ENCODE data around the gene NAALAD2. TPM values are rescaled to one million over a fixed set of nuclear protein-coding genes. Genes with fewer than 3 reads are reported as not detected.
A peak's percentile ranks its signal among the peaks of the same experiment; 100 is the strongest.
"Not testable (repeated sequence)": the region's sequence is repeated elsewhere in the genome, so short reads cannot be mapped to it uniquely, and the experiment has no call there.

NAALAD2 gene
- total and polyA plus RNA-seq, 5 donors from 2014 or later: 0.06 to 0.08 TPM; not detected in 3

- peaks cover 4% of the 10 kb centered on the region for H3K27me3 Mint-ChIP-seq
Measured at GRCh38 chr11:90124371-90124770, 10.1 kb upstream of the NAALAD2 start.

GRCh38 chr11:90124946-90125345 is 9.5 kb upstream of the NAALAD2 start:
- Mint-ChIP-seq H3K4me3 (no peak overlapping the region), H3K9me3 (no peaks in the 10 kb centered on the region), H3K4me1 (no peaks in the 10 kb centered on the region), H3K27me3 (peaks cover 4% of the 10 kb centered on the region), H3K27ac (no peak overlapping the region), H3K36me3 (no peaks in the 10 kb centered on the region)
- DNase-seq (no peak), ATAC-seq (ENCODE audit: low read depth in 2 of 2) (no peak)
- no peaks in the 10 kb centered on the region for H3K36me3 ChIP-seq (ENCODE audit: control insufficient read depth, insufficient read depth, low read length)
- no peaks in the 10 kb centered on the region for H3K9me3 ChIP-seq (ENCODE audit: control insufficient read depth in 2 of 2, low read length in 2 of 2)
- no peaks in the 10 kb centered on the region for H3K27me3 ChIP-seq (ENCODE audit: control insufficient read depth, insufficient read depth, low read length)
- H3K4me1 ChIP-seq (ENCODE audit: control insufficient read depth, insufficient read depth, low read length, poor library complexity, severe bottlenecking): no peaks in the 10 kb centered on the region
- H3K27ac ChIP-seq (ENCODE audit: insufficient read depth, low read length, poor library complexity, severe bottlenecking): no peak overlapping the region
- no peak overlapping the region for H3K4me3 ChIP-seq (ENCODE audit: low read depth, low read length)

More at GRCh38 chr11:90124371-90124770, 10.1 kb upstream of the NAALAD2 start:
- no peaks in the 10 kb centered on the region for H3K9me3 Mint-ChIP-seq
- no peak overlapping the region for H3K4me3 Mint-ChIP-seq
- no peaks in the 10 kb centered on the region for H3K4me1 ChIP-seq (ENCODE audit: control insufficient read depth, insufficient read depth, low read length, poor library complexity, severe bottlenecking)
- no peak overlapping the region for H3K27ac ChIP-seq (ENCODE audit: insufficient read depth, low read length, poor library complexity, severe bottlenecking)
- no peaks in the 10 kb centered on the region for H3K27me3 ChIP-seq (ENCODE audit: control insufficient read depth, insufficient read depth, low read length)
- no peaks in the 10 kb centered on the region for H3K9me3 ChIP-seq (ENCODE audit: control insufficient read depth in 2 of 2, low read length in 2 of 2)
- no peak for ATAC-seq (ENCODE audit: low read depth in 2 of 2)
- no peaks in the 10 kb centered on the region for H3K36me3 Mint-ChIP-seq
- H3K36me3 ChIP-seq (ENCODE audit: control insufficient read depth, insufficient read depth, low read length): no peaks in the 10 kb centered on the region
- H3K4me1 Mint-ChIP-seq: no peaks in the 10 kb centered on the region
- DNase-seq: no peak
- H3K4me3 ChIP-seq (ENCODE audit: low read depth, low read length): no peak overlapping the region
- H3K27ac Mint-ChIP-seq: no peak overlapping the region

- Mint-ChIP-seq H3K27me3 (peaks cover 30% of the 10 kb centered on the region), H3K9me3 (peaks cover 0 to 10% (median 2%) of the 10 kb centered on the region in 7 donors), H3K36me3 (no peaks in the 10 kb centered on the region), H3K4me3 (no peak overlapping the region), H3K27ac (no peak overlapping the region), H3K4me1 (peaks cover 0 to 14% (median 5%) of the 10 kb centered on the region in 4 donors)
- H3K4me1 ChIP-seq (ENCODE audit: control insufficient read depth, insufficient read depth, low read length, poor library complexity, severe bottlenecking): peaks cover 6% of the 10 kb centered on the region
- no peak for ATAC-seq (ENCODE audit: low read depth in 2 of 2)
- H3K4me3 ChIP-seq (ENCODE audit: low read depth, low read length): no peak overlapping the region
- no peak for DNase-seq
- H3K36me3 ChIP-seq (ENCODE audit: control insufficient read depth, insufficient read depth, low read length): no peaks in the 10 kb centered on the region
- H3K9me3 ChIP-seq (ENCODE audit: control insufficient read depth in 2 of 2, low read length in 2 of 2): no peaks in the 10 kb centered on the region
- H3K27ac ChIP-seq (ENCODE audit: insufficient read depth, low read length, poor library complexity, severe bottlenecking): no peak overlapping the region
- H3K27me3 ChIP-seq (ENCODE audit: control insufficient read depth, insufficient read depth, low read length): peaks cover 19% of the 10 kb centered on the region
Measured at GRCh38 chr11:90133560-90134477, 644 bp upstream of the NAALAD2 start.

- ATAC-seq (ENCODE audit: low read depth in 2 of 2): no peak
- Mint-ChIP-seq H3K4me3 (peak overlapping the region in 2 of 4 donors; percentile 34 to 56), H3K36me3 (no peaks in the 10 kb centered on the region), H3K27ac (no peak overlapping the region), H3K27me3 (peaks cover 30% of the 10 kb centered on the region), H3K9me3 (peaks cover 0 to 13% (median 2%) of the 10 kb centered on the region in 7 donors), H3K4me1 (peaks cover 0 to 14% (median 5%) of the 10 kb centered on the region in 4 donors)
- Histone ChIP-seq H3K27ac (ENCODE audit: insufficient read depth, low read length, poor library complexity, severe bottlenecking) (no peak overlapping the region), H3K9me3 (ENCODE audit: control insufficient read depth in 2 of 2, low read length in 2 of 2) (no peaks in the 10 kb centered on the region), H3K36me3 (ENCODE audit: control insufficient read depth, insufficient read depth, low read length) (no peaks in the 10 kb centered on the region), H3K4me3 (ENCODE audit: low read depth, low read length) (no peak overlapping the region), H3K27me3 (ENCODE audit: control insufficient read depth, insufficient read depth, low read length) (peaks cover 19% of the 10 kb centered on the region), H3K4me1 (ENCODE audit: control insufficient read depth, insufficient read depth, low read length, poor library complexity, severe bottlenecking) (peaks cover 6% of the 10 kb centered on the region)
- DNase-seq: no peak
Measured at GRCh38 chr11:90135016-90135415, 553 bp downstream of the NAALAD2 start.

GRCh38 chr11:90148900-90149299 is 14.4 kb downstream of the NAALAD2 start:
- Mint-ChIP-seq H3K9me3 (peaks cover 0 to 3% (median 0%) of the 10 kb centered on the region in 7 donors), H3K4me3 (no peak overlapping the region), H3K27me3 (no peaks in the 10 kb centered on the region), H3K27ac (no peak overlapping the region), H3K36me3 (no peaks in the 10 kb centered on the region), H3K4me1 (no peaks in the 10 kb centered on the region)
- Histone ChIP-seq H3K4me1 (ENCODE audit: control insufficient read depth, insufficient read depth, low read length, poor library complexity, severe bottlenecking) (no peaks in the 10 kb centered on the region), H3K4me3 (ENCODE audit: low read depth, low read length) (no peak overlapping the region), H3K9me3 (ENCODE audit: control insufficient read depth in 2 of 2, low read length in 2 of 2) (no peaks in the 10 kb centered on the region), H3K36me3 (ENCODE audit: control insufficient read depth, insufficient read depth, low read length) (no peaks in the 10 kb centered on the region), H3K27ac (ENCODE audit: insufficient read depth, low read length, poor library complexity, severe bottlenecking) (no peak overlapping the region), H3K27me3 (ENCODE audit: control insufficient read depth, insufficient read depth, low read length) (no peaks in the 10 kb centered on the region)
- no peak for DNase-seq
- no peak for ATAC-seq (ENCODE audit: low read depth in 2 of 2)

- not testable (repeated sequence) for H3K27ac Mint-ChIP-seq; H3K36me3 Mint-ChIP-seq; H3K27me3 ChIP-seq (ENCODE audit: control insufficient read depth, insufficient read depth, low read length); DNase-seq; ATAC-seq (ENCODE audit: low read depth in 2 of 2); H3K4me1 ChIP-seq (ENCODE audit: control insufficient read depth, insufficient read depth, low read length, poor library complexity, severe bottlenecking); H3K9me3 ChIP-seq (ENCODE audit: control insufficient read depth in 2 of 2, low read length in 2 of 2); H3K27ac ChIP-seq (ENCODE audit: insufficient read depth, low read length, poor library complexity, severe bottlenecking); H3K27me3 Mint-ChIP-seq; H3K36me3 ChIP-seq (ENCODE audit: control insufficient read depth, insufficient read depth, low read length); H3K9me3 Mint-ChIP-seq; H3K4me3 ChIP-seq (ENCODE audit: low read depth, low read length); H3K4me3 Mint-ChIP-seq; H3K4me1 Mint-ChIP-seq
Measured at GRCh38 chr11:90166982-90167573, 32.6 kb downstream of the NAALAD2 start.

- ATAC-seq (ENCODE audit: low read depth in 2 of 2); H3K4me1 Mint-ChIP-seq; H3K27ac Mint-ChIP-seq: not testable (repeated sequence)
Measured at GRCh38 chr11:90167704-90168103, 33.2 kb downstream of the NAALAD2 start.

More at GRCh38 chr11:90167704-90168103, 33.2 kb downstream of the NAALAD2 start:
- H3K9me3 Mint-ChIP-seq; H3K27me3 Mint-ChIP-seq; H3K36me3 ChIP-seq (ENCODE audit: control insufficient read depth, insufficient read depth, low read length); H3K27me3 ChIP-seq (ENCODE audit: control insufficient read depth, insufficient read depth, low read length); H3K9me3 ChIP-seq (ENCODE audit: control insufficient read depth in 2 of 2, low read length in 2 of 2); DNase-seq; H3K27ac ChIP-seq (ENCODE audit: insufficient read depth, low read length, poor library complexity, severe bottlenecking); H3K36me3 Mint-ChIP-seq; H3K4me1 ChIP-seq (ENCODE audit: control insufficient read depth, insufficient read depth, low read length, poor library complexity, severe bottlenecking); H3K4me3 ChIP-seq (ENCODE audit: low read depth, low read length); H3K4me3 Mint-ChIP-seq: not testable (repeated sequence)
